ENCODE results near the gene UGT1A9.

- no peak for TF ChIP-seq POLR2A (IDR thresholded peaks at IDR 0.05)
- no peak for TF ChIP-seq CTCF (IDR thresholded peaks at IDR 0.05)
- peak in 2 of 3 donors; percentile 38 to 61 for TF ChIP-seq POLR2AphosphoS5 (IDR thresholded peaks at IDR 0.05)
Observed at GRCh38 chr2:233705911-233706506, 34.3 kb downstream of the UGT1A9 start.

Measured in stomach (tissue), 4 donors.